Measurements from ENCODE around the gene SUPV3L1. TPM values are rescaled to one million over a fixed set of nuclear protein-coding genes. Genes with fewer than 3 reads are reported as not detected.

The SUPV3L1 gene
- total and polyA plus RNA-seq, 9 of the 15 experiments (the other 6 are each of a cell fraction or from before 2014, with no cell fraction given) = 45.2 to 156 (median 92.6) TPM

DNA sequence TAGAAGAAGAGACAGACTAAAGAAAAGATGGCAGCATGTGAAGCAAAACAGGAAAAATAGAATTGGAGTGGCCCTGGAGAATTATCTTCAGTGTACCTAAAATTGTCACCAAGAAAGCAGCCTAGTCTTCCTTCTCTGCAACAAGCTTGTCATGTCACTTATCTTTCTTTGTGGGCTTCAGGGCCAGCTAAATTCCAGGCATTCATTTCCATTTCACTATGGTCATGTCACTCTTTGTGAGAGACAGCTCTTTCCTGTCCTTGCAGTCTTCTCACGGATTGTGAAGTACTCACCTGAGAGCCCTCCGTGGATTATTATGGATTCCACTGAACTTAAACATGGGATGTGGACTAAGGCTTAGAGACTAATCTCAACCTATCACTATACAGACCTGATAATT is 31.1 kb downstream of the SUPV3L1 start (continued):
- TF ChIP-seq ZBTB40 (IDR thresholded peaks at IDR 0.05) = no peak
- TF ChIP-seq ZBTB40 (CRISPR knock-in tag; IDR thresholded peaks at IDR 0.05) = no peak
- TF ChIP-seq, protein P1, sequence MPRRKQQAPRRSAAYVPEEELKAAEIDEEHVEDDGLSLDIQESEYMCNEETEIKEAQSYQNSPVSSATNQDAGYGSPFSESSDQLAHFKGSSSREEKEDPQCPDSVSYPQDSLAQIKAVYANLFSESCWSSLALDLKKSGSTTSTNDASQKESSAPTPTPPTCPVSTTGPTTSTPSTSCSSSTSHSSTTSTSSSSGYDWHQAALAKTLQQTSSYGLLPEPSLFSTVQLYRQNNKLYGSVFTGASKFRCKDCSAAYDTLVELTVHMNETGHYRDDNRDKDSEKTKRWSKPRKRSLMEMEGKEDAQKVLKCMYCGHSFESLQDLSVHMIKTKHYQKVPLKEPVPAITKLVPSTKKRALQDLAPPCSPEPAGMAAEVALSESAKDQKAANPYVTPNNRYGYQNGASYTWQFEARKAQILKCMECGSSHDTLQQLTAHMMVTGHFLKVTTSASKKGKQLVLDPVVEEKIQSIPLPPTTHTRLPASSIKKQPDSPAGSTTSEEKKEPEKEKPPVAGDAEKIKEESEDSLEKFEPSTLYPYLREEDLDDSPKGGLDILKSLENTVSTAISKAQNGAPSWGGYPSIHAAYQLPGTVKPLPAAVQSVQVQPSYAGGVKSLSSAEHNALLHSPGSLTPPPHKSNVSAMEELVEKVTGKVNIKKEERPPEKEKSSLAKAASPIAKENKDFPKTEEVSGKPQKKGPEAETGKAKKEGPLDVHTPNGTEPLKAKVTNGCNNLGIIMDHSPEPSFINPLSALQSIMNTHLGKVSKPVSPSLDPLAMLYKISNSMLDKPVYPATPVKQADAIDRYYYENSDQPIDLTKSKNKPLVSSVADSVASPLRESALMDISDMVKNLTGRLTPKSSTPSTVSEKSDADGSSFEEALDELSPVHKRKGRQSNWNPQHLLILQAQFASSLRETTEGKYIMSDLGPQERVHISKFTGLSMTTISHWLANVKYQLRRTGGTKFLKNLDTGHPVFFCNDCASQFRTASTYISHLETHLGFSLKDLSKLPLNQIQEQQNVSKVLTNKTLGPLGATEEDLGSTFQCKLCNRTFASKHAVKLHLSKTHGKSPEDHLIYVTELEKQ (CRISPR knock-in tag; IDR thresholded peaks at IDR 0.05) = no peak
- TF ChIP-seq MCM7 (IDR thresholded peaks at IDR 0.05) = no peak
- TF ChIP-seq, protein P2, sequence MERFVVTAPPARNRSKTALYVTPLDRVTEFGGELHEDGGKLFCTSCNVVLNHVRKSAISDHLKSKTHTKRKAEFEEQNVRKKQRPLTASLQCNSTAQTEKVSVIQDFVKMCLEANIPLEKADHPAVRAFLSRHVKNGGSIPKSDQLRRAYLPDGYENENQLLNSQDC (CRISPR knock-in tag; IDR thresholded peaks at IDR 0.05) = no peak
- TF ChIP-seq BRD9 (IDR thresholded peaks at IDR 0.05; ENCODE audit: low read depth, partially characterized antibody) = no peak
- TF ChIP-seq ZNF449 (CRISPR knock-in tag; IDR thresholded peaks at IDR 0.05) = no peak
- TF ChIP-seq, protein P3, sequence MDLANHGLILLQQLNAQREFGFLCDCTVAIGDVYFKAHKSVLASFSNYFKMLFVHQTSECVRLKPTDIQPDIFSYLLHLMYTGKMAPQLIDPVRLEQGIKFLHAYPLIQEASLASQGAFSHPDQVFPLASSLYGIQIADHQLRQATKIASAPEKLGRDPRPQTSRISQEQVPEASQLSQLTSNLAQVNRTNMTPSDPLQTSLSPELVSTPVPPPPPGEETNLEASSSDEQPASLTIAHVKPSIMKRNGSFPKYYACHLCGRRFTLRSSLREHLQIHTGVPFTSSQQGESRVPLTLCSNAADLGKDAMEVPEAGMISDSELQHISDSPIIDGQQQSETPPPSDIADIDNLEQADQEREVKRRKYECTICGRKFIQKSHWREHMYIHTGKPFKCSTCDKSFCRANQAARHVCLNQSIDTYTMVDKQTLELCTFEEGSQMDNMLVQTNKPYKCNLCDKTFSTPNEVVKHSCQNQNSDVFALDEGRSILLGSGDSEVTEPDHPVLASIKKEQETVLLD (IDR thresholded peaks at IDR 0.05) = no peak
- TF ChIP-seq, protein P4, sequence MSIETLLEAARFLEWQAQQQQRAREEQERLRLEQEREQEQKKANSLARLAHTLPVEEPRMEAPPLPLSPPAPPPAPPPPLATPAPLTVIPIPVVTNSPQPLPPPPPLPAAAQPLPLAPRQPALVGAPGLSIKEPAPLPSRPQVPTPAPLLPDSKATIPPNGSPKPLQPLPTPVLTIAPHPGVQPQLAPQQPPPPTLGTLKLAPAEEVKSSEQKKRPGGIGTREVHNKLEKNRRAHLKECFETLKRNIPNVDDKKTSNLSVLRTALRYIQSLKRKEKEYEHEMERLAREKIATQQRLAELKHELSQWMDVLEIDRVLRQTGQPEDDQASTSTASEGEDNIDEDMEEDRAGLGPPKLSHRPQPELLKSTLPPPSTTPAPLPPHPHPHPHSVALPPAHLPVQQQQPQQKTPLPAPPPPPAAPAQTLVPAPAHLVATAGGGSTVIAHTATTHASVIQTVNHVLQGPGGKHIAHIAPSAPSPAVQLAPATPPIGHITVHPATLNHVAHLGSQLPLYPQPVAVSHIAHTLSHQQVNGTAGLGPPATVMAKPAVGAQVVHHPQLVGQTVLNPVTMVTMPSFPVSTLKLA (conservative IDR thresholded peaks at IDR 0.05) = no peak
- no peak for TF ChIP-seq ZC3H11A (IDR thresholded peaks at IDR 0.05; ENCODE audit: low read depth, low read length)
- TF ChIP-seq MAFK (IDR thresholded peaks at IDR 0.05; ENCODE audit: low read length) = no peak

All from K562 (cell line).